Measurements from ENCODE around the gene UBE2D2. TPM values are rescaled to one million over a fixed set of nuclear protein-coding genes. Genes with fewer than 3 reads are reported as not detected.

The UBE2D2 gene
- total and polyA plus RNA-seq, 2 of the 13 experiments (the other 11 are each of a cell fraction or from before 2014, with no cell fraction given) = 79.1 to 109 TPM

DNA sequence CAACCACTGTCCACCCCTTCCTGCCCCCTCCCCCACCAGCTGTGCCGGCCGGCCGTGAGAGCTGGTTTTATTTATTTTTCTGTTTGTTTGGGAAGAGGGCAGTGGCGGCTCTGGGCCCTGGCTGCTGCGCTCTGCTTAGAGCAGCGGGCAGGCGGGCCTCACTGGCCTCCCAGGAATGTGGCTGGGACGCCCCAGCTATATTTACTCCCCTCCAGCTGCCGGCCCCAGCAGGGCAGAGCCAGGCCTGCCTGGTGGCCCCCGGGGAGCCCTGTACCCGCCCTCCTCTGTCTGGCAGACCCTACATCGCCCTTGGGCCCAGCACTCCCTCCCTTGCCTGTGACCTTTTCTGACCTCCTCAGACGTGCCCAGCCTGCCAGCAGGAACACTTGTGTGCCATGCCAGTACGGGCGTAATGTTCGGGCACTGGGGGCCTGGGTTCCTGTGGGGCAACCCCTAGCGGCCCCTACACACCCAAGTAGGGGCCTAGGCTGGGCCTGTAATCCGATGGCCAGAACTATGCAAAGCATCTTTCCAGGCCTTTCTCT is 94.7 kb downstream of the UBE2D2 start (continued):
- TF ChIP-seq ZNF703 (CRISPR knock-in tag; IDR thresholded peaks at IDR 0.05; ENCODE audit: borderline replicate concordance) (no peak), PHF21A (CRISPR knock-in tag; IDR thresholded peaks at IDR 0.05) (peak; percentile 90), TFDP1 (CRISPR knock-in tag; IDR thresholded peaks at IDR 0.05; ENCODE audit: borderline replicate concordance) (no peak), ZNF7 (CRISPR knock-in tag; IDR thresholded peaks at IDR 0.05) (no peak), NCOA1 (CRISPR knock-in tag; IDR thresholded peaks at IDR 0.05) (no peak), KLF16 (CRISPR knock-in tag; IDR thresholded peaks at IDR 0.05) (peak in 1 of 2 experiments; percentile 44; a peak in 1 of 4 replicates)
- TF ChIP-seq, protein P1, sequence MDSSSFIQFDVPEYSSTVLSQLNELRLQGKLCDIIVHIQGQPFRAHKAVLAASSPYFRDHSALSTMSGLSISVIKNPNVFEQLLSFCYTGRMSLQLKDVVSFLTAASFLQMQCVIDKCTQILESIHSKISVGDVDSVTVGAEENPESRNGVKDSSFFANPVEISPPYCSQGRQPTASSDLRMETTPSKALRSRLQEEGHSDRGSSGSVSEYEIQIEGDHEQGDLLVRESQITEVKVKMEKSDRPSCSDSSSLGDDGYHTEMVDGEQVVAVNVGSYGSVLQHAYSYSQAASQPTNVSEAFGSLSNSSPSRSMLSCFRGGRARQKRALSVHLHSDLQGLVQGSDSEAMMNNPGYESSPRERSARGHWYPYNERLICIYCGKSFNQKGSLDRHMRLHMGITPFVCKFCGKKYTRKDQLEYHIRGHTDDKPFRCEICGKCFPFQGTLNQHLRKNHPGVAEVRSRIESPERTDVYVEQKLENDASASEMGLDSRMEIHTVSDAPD (CRISPR knock-in tag; IDR thresholded peaks at IDR 0.05) = no peak
- TF ChIP-seq, protein P2, sequence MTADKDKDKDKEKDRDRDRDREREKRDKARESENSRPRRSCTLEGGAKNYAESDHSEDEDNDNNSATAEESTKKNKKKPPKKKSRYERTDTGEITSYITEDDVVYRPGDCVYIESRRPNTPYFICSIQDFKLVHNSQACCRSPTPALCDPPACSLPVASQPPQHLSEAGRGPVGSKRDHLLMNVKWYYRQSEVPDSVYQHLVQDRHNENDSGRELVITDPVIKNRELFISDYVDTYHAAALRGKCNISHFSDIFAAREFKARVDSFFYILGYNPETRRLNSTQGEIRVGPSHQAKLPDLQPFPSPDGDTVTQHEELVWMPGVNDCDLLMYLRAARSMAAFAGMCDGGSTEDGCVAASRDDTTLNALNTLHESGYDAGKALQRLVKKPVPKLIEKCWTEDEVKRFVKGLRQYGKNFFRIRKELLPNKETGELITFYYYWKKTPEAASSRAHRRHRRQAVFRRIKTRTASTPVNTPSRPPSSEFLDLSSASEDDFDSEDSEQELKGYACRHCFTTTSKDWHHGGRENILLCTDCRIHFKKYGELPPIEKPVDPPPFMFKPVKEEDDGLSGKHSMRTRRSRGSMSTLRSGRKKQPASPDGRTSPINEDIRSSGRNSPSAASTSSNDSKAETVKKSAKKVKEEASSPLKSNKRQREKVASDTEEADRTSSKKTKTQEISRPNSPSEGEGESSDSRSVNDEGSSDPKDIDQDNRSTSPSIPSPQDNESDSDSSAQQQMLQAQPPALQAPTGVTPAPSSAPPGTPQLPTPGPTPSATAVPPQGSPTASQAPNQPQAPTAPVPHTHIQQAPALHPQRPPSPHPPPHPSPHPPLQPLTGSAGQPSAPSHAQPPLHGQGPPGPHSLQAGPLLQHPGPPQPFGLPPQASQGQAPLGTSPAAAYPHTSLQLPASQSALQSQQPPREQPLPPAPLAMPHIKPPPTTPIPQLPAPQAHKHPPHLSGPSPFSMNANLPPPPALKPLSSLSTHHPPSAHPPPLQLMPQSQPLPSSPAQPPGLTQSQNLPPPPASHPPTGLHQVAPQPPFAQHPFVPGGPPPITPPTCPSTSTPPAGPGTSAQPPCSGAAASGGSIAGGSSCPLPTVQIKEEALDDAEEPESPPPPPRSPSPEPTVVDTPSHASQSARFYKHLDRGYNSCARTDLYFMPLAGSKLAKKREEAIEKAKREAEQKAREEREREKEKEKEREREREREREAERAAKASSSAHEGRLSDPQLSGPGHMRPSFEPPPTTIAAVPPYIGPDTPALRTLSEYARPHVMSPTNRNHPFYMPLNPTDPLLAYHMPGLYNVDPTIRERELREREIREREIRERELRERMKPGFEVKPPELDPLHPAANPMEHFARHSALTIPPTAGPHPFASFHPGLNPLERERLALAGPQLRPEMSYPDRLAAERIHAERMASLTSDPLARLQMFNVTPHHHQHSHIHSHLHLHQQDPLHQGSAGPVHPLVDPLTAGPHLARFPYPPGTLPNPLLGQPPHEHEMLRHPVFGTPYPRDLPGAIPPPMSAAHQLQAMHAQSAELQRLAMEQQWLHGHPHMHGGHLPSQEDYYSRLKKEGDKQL (CRISPR knock-in tag; IDR thresholded peaks at IDR 0.05; ENCODE audit: low read depth) = no peak
- TF ChIP-seq, protein P3, sequence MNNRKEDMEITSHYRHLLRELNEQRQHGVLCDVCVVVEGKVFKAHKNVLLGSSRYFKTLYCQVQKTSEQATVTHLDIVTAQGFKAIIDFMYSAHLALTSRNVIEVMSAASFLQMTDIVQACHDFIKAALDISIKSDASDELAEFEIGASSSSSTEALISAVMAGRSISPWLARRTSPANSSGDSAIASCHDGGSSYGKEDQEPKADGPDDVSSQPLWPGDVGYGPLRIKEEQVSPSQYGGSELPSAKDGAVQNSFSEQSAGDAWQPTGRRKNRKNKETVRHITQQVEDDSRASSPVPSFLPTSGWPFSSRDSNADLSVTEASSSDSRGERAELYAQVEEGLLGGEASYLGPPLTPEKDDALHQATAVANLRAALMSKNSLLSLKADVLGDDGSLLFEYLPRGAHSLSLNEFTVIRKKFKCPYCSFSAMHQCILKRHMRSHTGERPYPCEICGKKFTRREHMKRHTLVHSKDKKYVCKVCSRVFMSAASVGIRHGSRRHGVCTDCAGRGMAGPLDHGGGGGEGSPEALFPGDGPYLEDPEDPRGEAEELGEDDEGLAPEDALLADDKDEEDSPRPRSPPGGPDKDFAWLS (CRISPR knock-in tag; IDR thresholded peaks at IDR 0.05; ENCODE audit: borderline replicate concordance) = 0 out of 2 replicates have a peak, but pooled peaks have one; percentile 78
- TF ChIP-seq, protein P4, sequence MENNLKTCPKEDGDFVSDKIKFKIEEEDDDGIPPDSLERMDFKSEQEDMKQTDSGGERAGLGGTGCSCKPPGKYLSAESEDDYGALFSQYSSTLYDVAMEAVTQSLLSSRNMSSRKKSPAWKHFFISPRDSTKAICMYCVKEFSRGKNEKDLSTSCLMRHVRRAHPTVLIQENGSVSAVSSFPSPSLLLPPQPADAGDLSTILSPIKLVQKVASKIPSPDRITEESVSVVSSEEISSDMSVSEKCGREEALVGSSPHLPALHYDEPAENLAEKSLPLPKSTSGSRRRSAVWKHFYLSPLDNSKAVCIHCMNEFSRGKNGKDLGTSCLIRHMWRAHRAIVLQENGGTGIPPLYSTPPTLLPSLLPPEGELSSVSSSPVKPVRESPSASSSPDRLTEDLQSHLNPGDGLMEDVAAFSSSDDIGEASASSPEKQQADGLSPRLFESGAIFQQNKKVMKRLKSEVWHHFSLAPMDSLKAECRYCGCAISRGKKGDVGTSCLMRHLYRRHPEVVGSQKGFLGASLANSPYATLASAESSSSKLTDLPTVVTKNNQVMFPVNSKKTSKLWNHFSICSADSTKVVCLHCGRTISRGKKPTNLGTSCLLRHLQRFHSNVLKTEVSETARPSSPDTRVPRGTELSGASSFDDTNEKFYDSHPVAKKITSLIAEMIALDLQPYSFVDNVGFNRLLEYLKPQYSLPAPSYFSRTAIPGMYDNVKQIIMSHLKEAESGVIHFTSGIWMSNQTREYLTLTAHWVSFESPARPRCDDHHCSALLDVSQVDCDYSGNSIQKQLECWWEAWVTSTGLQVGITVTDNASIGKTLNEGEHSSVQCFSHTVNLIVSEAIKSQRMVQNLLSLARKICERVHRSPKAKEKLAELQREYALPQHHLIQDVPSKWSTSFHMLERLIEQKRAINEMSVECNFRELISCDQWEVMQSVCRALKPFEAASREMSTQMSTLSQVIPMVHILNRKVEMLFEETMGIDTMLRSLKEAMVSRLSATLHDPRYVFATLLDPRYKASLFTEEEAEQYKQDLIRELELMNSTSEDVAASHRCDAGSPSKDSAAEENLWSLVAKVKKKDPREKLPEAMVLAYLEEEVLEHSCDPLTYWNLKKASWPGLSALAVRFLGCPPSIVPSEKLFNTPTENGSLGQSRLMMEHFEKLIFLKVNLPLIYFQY (CRISPR knock-in tag; IDR thresholded peaks at IDR 0.05; ENCODE audit: borderline replicate concordance) = no peak
